ENCODE results near the gene BEND2.

The BEND2 gene

DNA sequence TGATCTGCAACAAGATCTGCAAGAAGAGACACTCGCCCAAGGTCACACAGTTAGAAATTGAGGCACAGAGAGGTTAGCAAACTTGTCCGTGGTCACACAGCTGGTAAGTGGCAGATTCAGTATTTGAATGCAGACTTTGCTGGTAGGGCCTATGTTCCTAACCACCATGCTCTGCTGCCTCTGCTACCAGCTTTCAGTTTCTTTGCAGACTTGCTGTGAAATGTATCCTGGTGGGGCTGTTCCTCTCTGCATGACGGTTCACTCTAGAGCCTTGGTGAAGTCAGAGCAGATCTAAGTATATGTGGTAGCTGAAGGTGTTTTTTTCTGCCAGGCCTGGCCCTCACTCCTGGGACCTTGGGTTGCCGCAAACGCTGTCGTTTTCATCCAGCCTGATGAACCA, 87.1 kb downstream of the BEND2 start:
- DNase-seq: no peak

DNA sequence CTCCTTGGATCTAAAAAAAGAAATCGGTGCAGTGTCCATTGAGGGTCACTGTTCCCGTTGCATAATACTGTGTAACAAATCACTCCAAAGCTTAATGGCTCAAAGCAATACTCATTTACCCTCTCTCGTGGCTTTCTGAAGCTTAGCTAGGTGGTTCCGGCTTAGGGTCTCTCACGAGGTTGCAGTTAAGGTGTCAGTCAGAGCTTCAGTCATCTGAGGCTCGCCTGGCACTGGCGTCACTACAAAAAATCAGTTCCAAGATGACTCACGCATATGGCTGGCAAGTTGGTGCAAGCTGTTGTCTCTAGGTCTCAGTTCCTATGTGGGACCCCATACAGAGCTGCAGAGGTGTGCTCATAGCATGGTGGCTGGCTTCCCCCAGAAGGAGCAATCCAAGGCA, 91.0 kb downstream of the BEND2 start:
- no peak for DNase-seq

DNA sequence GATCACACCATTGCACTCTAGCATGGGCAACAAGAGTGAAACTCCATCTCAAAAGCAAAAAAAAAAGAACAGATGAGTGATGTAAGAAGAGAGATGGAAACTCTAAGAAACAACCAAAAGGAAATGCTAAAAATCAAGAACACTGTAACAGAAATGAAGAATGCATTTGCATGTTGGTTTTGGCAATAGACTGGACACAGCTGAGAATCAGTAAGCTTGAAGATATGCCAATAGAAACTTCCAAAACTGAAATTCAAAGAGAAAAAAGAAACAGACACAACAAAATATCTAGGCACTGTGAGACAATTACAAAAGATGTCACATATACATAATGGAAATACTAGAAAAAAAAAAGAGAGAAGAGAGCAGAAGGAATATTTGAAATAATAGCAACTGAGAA, 93.7 kb downstream of the BEND2 start:
- no peak for DNase-seq

DNA sequence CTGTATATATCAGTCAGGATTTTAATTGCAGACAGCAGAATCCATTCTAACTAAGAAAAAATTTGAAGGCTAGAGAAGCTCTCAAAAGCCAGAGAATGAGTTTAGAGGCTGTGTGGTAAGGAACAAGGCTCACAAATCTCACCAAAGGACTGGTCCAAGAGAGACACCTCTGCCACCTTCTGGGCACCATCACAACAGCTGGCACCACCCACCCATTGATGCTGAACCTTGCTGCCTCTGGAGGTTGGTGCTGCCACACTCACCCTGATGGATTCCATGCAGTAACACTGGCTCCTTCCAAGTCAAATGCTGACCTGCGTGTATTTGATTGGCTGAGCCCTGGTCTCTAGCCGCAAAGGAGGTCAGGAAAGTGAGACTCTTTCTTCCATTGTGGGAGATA, 100.8 kb downstream of the BEND2 start:
- DNase-seq: peak; percentile 33
